Fibroblast of mammary gland (primary cell): ENCODE measurements around the gene STK25.
"Not testable (repeated sequence)": the region's sequence is repeated elsewhere in the genome, so short reads cannot be mapped to it uniquely, and the experiment has no call there.

ENCODE experiments used
- DNase-seq: peaks from one replicate; pipeline ENCODE4 v3.0.0-alpha.2; 2010; ENCODE audit warnings: low read depth
- H3K4me3 ChIP-seq: 2 replicates; pipeline ENCODE4 v1.5.1; 2011; ENCODE audit warnings: low read depth, mild to moderate bottlenecking, low read length, moderate library complexity; ENCODE audit not compliant: control insufficient read depth
- TF ChIP-seq, protein P1 (sequence below): conservative IDR thresholded peaks from 2 replicates; pipeline ENCODE4 v1.5.1; 2011; ENCODE audit warnings: low read depth, low read length, inconsistent platforms; ENCODE audit not compliant: control insufficient read depth, insufficient read depth

The STK25 gene

DNA sequence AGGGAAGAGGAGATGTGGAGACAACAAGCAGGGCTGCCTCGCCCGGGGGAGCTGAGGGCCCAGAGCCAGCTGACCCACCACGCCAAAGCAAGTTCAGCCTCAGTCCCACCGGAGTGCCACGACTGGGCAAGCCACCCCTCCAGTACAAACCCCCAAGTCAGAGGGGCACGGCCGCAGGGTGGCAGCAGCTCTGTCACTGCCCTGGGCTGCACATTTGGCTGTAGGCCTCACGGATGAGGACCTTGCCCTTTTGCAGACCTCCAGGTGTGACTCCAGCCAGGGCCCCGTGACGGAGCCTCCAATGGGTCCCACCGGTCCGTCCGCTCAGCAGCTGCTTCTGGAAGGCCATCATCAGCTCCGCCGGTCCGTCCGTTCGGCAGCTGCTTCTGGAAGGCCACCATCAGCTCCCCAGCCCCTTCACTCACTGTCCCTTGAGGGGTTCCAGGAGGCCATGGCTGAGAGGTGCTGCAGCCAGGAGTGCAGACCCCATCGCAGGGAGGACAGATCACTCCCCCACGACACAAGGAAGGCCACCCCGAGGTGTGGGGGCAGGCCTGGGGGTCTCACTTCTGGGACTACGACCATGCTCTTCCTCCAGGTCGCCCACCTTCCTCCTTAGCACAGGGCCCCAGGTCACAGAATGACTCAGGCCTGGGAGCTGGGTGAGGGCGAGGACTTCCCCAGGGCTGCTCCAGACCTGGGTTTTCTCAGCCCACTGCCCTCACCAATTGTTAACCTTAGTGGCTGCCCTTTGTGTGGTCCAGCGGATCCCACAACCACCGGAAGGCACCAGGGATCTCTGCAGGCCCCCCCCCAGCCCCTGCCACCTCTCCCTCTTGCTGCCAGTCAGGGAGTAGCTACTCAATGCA, 24.6 kb upstream of the STK25 start:
- TF ChIP-seq, protein P1, sequence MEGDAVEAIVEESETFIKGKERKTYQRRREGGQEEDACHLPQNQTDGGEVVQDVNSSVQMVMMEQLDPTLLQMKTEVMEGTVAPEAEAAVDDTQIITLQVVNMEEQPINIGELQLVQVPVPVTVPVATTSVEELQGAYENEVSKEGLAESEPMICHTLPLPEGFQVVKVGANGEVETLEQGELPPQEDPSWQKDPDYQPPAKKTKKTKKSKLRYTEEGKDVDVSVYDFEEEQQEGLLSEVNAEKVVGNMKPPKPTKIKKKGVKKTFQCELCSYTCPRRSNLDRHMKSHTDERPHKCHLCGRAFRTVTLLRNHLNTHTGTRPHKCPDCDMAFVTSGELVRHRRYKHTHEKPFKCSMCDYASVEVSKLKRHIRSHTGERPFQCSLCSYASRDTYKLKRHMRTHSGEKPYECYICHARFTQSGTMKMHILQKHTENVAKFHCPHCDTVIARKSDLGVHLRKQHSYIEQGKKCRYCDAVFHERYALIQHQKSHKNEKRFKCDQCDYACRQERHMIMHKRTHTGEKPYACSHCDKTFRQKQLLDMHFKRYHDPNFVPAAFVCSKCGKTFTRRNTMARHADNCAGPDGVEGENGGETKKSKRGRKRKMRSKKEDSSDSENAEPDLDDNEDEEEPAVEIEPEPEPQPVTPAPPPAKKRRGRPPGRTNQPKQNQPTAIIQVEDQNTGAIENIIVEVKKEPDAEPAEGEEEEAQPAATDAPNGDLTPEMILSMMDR = no peak
- no peak overlapping the region for H3K4me3 ChIP-seq

DNA sequence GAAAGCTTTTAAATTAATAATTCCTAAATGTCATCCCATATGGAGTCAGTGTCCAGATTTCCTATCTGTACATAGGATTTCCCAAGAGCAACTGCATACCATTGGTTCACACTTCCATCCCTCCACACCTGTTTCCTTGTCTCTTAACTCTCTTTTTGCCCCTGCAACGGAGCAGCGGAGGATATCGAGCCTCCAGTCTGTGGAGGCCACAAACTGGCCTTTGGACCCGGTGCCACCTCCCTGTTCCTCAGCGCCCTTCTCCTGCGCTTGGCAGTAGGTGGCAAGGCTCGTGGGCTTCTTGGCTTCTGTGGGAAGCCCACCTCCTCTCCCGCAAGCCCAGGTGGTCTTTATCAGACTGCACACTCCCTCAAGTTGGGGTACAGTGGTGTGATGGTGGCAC, 23.8 kb upstream of the STK25 start:
- no peak overlapping the region for H3K4me3 ChIP-seq
- TF ChIP-seq, protein P1 = no peak

More for the DNA sequence above, 24.6 kb upstream of the STK25 start:
- DNase-seq = no peak

DNA sequence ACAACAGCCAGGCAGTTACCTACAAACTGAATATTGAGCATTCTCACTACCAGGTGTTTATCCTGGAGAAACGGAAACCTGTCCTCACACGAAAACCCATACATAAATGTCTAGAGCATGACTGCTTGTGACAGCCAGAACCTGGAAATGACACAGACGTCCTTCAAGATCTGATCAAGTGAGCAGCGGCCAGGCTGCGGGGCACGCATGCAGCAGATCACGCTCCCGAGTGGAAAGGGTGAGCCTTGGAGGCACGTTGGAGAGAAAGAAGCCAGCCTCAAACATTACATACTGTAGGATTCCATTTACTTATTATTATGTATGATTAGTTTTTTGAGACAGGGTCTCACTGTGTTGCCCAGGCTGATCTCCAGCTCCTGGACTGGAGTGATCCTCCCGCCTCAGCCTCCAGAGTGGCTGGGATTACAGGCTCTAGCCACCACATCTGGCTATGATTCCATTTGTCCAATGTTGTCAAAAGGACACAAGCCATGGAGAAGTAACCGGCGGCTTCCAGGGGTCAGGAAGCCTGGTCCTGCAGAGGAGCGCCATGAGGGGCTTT, 22.9 kb upstream of the STK25 start:
- TF ChIP-seq, protein P1 = no peak

More for the DNA sequence above, 23.8 kb upstream of the STK25 start:
- DNase-seq = no peak

DNA sequence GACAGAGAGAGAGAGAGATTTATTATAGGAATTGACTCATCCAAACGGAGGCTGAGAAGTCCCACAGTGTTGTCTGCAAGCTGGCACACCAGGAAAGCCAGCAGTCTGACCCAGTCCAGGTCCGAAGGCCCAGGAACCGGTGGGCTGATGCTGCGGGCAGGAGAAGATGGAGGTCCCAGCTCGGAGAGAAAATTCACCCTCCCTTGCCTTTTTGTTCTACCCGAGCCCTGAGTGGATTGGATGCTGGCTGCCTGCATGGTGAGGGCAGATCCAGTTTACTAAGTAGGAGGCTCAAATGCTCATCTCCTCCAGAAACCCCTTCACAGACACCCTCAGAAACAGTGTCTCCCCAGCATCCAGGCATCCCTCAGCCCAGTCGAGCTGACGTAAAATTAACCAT, 22.2 kb upstream of the STK25 start:
- no peak overlapping the region for H3K4me3 ChIP-seq
- TF ChIP-seq, protein P1 = no peak
- DNase-seq = no peak

More for the DNA sequence above, 22.9 kb upstream of the STK25 start:
- H3K4me3 ChIP-seq = no peak overlapping the region
- no peak for DNase-seq

DNA sequence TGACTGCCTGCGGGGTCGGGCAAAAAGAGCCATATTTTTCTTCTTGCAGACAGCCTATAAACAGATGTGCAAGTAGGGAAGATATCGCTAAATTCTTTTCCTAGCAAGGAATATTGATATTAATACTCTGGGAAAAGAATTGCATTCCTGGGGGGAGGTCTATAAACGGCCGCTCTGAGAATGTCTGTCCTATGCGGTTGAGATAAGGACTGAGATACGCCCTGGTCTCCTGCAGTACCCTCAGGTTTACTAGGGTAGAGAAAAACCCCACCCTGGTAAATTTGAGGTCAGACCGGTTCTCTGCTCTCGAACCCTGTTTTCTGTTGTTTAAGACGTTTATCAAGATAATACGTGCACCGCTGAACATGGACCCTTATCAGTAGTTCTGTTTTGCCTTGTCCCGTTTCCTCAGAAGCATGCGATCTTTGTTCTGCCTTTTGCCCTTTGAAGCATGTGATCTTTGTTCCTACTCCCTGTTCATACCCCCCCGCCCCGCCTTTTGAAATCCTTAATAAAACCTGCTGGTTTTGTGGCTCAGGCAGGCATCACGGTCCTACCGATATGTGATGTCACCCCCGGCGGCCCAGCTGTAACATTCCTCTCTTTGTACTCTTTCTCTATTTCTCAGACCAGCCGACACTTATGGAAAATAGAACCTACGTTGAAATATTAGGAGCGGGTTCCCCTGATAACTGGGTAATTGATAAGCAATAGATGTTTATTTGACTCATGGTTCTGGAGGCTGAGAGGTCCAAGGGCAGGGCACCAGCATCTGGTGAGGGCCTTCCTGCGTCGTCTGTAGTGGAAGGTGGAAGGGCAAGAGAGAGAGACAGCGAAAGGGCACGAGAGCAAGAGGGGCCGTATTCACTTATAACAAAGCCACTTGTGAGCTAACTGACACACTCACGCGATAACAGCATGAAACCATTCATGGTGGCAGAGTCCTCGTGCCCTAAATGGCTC, 17.7 kb upstream of the STK25 start:
- not testable (repeated sequence) for H3K4me3 ChIP-seq

DNA sequence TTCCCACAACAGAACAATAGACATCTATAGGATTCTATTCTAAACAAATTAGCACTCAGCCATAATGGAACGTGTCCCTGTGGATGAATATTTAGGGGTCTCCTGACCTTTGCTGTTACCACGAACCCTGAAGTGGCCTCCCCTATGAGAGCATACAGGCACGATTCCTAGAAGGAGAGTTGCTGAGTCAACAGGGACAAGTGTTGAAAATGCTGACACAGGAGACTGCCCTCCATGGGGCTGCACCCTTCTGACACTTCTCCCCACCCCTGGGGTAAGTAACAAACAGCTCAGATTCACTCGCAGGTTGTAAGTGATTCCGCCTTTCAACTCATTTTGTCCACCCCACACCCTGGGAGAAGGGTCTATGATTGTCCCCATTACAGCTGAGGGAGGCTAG, 14.1 kb upstream of the STK25 start:
- TF ChIP-seq, protein P1 = no peak
- no peak overlapping the region for H3K4me3 ChIP-seq
- DNase-seq = no peak

More for the DNA sequence above, 17.7 kb upstream of the STK25 start:
- not testable (repeated sequence) for DNase-seq

DNA sequence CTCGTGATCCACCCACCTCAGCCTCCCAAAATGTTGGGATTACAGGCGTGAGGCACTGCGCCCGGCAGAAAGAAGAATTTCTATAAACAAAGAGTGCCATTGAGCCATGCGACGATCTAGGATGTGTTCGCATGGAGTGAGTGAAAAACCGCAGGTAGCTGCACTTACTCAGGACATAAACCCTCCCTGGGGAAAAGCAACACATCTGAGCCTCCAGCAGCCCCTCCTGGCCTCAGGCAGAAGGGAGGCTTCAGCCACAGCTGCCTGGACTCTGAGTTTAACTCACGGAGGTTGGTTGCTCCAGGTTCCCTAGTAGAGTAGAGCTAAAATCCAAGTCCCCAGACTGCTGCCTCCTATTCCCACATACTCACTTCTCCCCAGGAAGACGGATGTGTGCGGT, 11.3 kb upstream of the STK25 start:
- H3K4me3 ChIP-seq = no peak overlapping the region
- no peak for DNase-seq
- TF ChIP-seq, protein P1 = no peak
